H1 (cell line): ENCODE data around the gene IAPP. TPM values are rescaled to one million over a fixed set of nuclear protein-coding genes. Genes with fewer than 3 reads are reported as not detected.

Experiments used
- CTCF ChIA-PET: fragments of 300-600 bp; sonication (Branson Sonifier 250); formaldehyde crosslinking; loops from one replicate; lab custom pipeline; 2021; ENCODE audit not compliant: partially characterized antibody; lab: Charles Lee
- POLR2A ChIA-PET: fragments of 300-600 bp; sonication (Branson Sonifier 250); formaldehyde crosslinking; loops from one replicate; lab custom pipeline; 2021; ENCODE audit warnings: inconsistent platforms; ENCODE audit not compliant: partially characterized antibody; lab: Charles Lee
- DNase-seq, 2 experiments: peaks; one replicate each; pipeline versions ENCODE4 v3.0.0 to v3.0.0-alpha.2; 2010 to 2022; ENCODE audit warnings: low spot score in 2 of 2, low read depth in 1 of 2, mixed read lengths in 1 of 2
- FAIRE-seq: peaks from 2 replicates; lab custom pipeline; 2011; peaks lifted over from hg19 to GRCh38; lab: Jason Lieb, UNC
- H2AFZ ChIP-seq: 2 replicates; pipeline ENCODE4 v1.8.1; 2012; ENCODE audit warnings: low read length, inconsistent platforms
- H2AK5ac ChIP-seq: 2 replicates; pipeline ENCODE4 v1.6.1; 2013; ENCODE audit warnings: low read depth, low read length
- H2BK120ac ChIP-seq: replicated peaks from 2 replicates; pipeline ENCODE3; 2013; ENCODE audit warnings: low read depth, low read length, inconsistent platforms
- H2BK12ac ChIP-seq: 2 replicates; pipeline ENCODE4 v1.6.1; 2013; ENCODE audit warnings: low read depth, low read length
- H2BK15ac ChIP-seq: 2 replicates; pipeline ENCODE4 v1.6.1; 2013; ENCODE audit warnings: low read length
- H2BK20ac ChIP-seq: 2 replicates; pipeline ENCODE4 v1.6.1; 2013; ENCODE audit warnings: low read length
- H2BK5ac ChIP-seq: 2 replicates; pipeline ENCODE4 v1.6.1; 2013; ENCODE audit warnings: low read depth, low read length
- H3K14ac ChIP-seq: 2 replicates; pipeline ENCODE4 v1.6.1; 2013; ENCODE audit warnings: inconsistent platforms; ENCODE audit not compliant: insufficient read length
- H3K18ac ChIP-seq: 2 replicates; pipeline ENCODE4 v1.6.1; 2013; ENCODE audit warnings: low read length; ENCODE audit errors: extremely low read depth
- H3K23ac ChIP-seq: 2 replicates; pipeline ENCODE4 v1.6.1; 2013; ENCODE audit warnings: inconsistent platforms; ENCODE audit not compliant: insufficient read length
- H3K23me2 ChIP-seq: 2 replicates; pipeline ENCODE4 v1.6.1; 2013; ENCODE audit warnings: low read depth, low read length
- H3K27ac ChIP-seq: 2 replicates; pipeline ENCODE4 v1.6.1; 2011; ENCODE audit warnings: low read depth, low read length, inconsistent platforms
- H3K27me3 ChIP-seq, 4 experiments: replicated peaks in 1 of 4; 1 replicate in 1 of 4; 2 replicates in 3 of 4; pipeline versions ENCODE4 v1.6.1 to v1.8.1; 2011 to 2013; ENCODE audit warnings: low read length in 3 of 4, mild to moderate bottlenecking in 3 of 4, inconsistent platforms in 2 of 4, mixed read lengths in 2 of 4, moderate library complexity in 1 of 4; ENCODE audit not compliant: control insufficient read depth in 3 of 4, insufficient read depth in 3 of 4; ENCODE audit errors: extremely low read depth in 1 of 4
- H3K36me3 ChIP-seq, 4 experiments: 2 replicates each; pipeline versions ENCODE4 v1.6.1 to v1.8.1; 2011 to 2013; ENCODE audit warnings: mild to moderate bottlenecking in 4 of 4, low read length in 3 of 4, moderate library complexity in 2 of 4, control low read depth in 1 of 4, inconsistent platforms in 1 of 4; ENCODE audit not compliant: insufficient read depth in 4 of 4, control insufficient read depth in 2 of 4
- H3K4ac ChIP-seq: replicated peaks from 2 replicates; pipeline ENCODE3; 2013; ENCODE audit warnings: low read length, low read depth, mixed read lengths, inconsistent platforms; ENCODE audit not compliant: insufficient read length
- H3K4me1 ChIP-seq, 4 experiments: replicated peaks in 1 of 4; 1 replicate in 1 of 4; 2 replicates in 3 of 4; pipeline versions ENCODE4 v1.6.1 to v1.8.1; 2011 to 2013; ENCODE audit warnings: low read length in 3 of 4, inconsistent platforms in 2 of 4, mixed read lengths in 1 of 4; ENCODE audit not compliant: insufficient read depth in 4 of 4, control insufficient read depth in 3 of 4
- H3K4me2 ChIP-seq, 2 experiments: 2 replicates each; pipeline versions ENCODE4 v1.6.1 to v1.8.1; 2011 to 2013; ENCODE audit warnings: low read depth in 2 of 2, low read length in 2 of 2, control low read depth in 1 of 2, inconsistent platforms in 1 of 2, mild to moderate bottlenecking in 1 of 2; ENCODE audit not compliant: insufficient read depth in 1 of 2
- H3K4me3 ChIP-seq, 4 experiments: fragments of 200-600, 300-600 bp in 1 of 4; sonication (generic), shearing (Covaris generic), sonication (Bioruptor Twin) in 1 of 4; 2 replicates each; pipeline versions ENCODE4 v1.5.1 to v1.8.1; 2011 to 2016; ENCODE audit warnings: low read length in 4 of 4, low read depth in 3 of 4, control low read depth in 2 of 4, inconsistent platforms in 2 of 4, mild to moderate bottlenecking in 2 of 4, mixed read lengths in 1 of 4, moderate library complexity in 1 of 4; ENCODE audit not compliant: insufficient read depth in 2 of 4; ENCODE audit errors: extremely low read depth in 1 of 4
- H3K56ac ChIP-seq: replicated peaks from 2 replicates; pipeline ENCODE3; 2013; ENCODE audit warnings: low read depth, mild to moderate bottlenecking, mixed read lengths, low read length, inconsistent platforms; ENCODE audit not compliant: insufficient read length
- H3K79me1 ChIP-seq: 2 replicates; pipeline ENCODE4 v1.6.1; 2013; ENCODE audit warnings: low read depth, low read length, control low read depth
- H3K79me2 ChIP-seq, 2 experiments: 2 replicates each; pipeline versions ENCODE4 v1.6.1 to v1.8.1; 2012 to 2013; ENCODE audit warnings: low read length in 2 of 2, mild to moderate bottlenecking in 2 of 2, inconsistent platforms in 1 of 2; ENCODE audit not compliant: insufficient read depth in 2 of 2, control insufficient read depth in 1 of 2
- H3K9ac ChIP-seq, 4 experiments: replicated peaks in 1 of 4; 1 replicate in 1 of 4; 2 replicates in 3 of 4; pipeline versions ENCODE4 v1.6.1 to v1.8.1; 2011 to 2013; ENCODE audit warnings: low read depth in 3 of 4, low read length in 3 of 4, control low read depth in 2 of 4, mild to moderate bottlenecking in 2 of 4, moderate library complexity in 2 of 4, inconsistent platforms in 1 of 4; ENCODE audit errors: extremely low read depth in 1 of 4
- H3K9me3 ChIP-seq, 2 experiments: 2 replicates each; pipeline versions ENCODE4 v1.6.1 to v1.8.1; 2012 to 2013; ENCODE audit warnings: mild to moderate bottlenecking in 2 of 2, moderate library complexity in 2 of 2, control low read depth in 1 of 2, inconsistent platforms in 1 of 2, low read depth in 1 of 2, low read length in 1 of 2, mixed read lengths in 1 of 2; ENCODE audit not compliant: insufficient read depth in 2 of 2
- H4K20me1 ChIP-seq, 2 experiments: replicated peaks in 1 of 2; 2 replicates each; pipeline versions ENCODE3 to v1.8.1; 2011 to 2013; ENCODE audit warnings: inconsistent platforms in 2 of 2, low read length in 2 of 2, mild to moderate bottlenecking in 1 of 2; ENCODE audit not compliant: insufficient read depth in 2 of 2, control insufficient read depth in 1 of 2
- H4K5ac ChIP-seq: 2 replicates; pipeline ENCODE4 v1.6.1; 2013; ENCODE audit warnings: low read length, low read depth, mixed read lengths, inconsistent platforms; ENCODE audit not compliant: insufficient read length
- H4K8ac ChIP-seq: 2 replicates; pipeline ENCODE4 v1.8.0; 2013; ENCODE audit warnings: mild to moderate bottlenecking, moderate library complexity, low read length, inconsistent platforms; ENCODE audit not compliant: insufficient read depth; ENCODE audit errors: extremely low read depth
- H4K91ac ChIP-seq: replicated peaks from 2 replicates; pipeline ENCODE3; 2013; ENCODE audit warnings: low read length, mixed read lengths, inconsistent platforms; ENCODE audit not compliant: insufficient read length
- HDAC2 ChIP-seq, 2 experiments: fragments of 300-600 bp in 1 of 2; sonication (generic) in 1 of 2; IDR thresholded peaks; 2 replicates each; pipeline ENCODE4 v1.6.1; 2011 to 2012; ENCODE audit warnings: low read depth in 2 of 2, low read length in 2 of 2, mild to moderate bottlenecking in 2 of 2, moderate library complexity in 2 of 2, borderline replicate concordance in 1 of 2, inconsistent platforms in 1 of 2
- SP1 ChIP-seq: IDR thresholded peaks from 2 replicates; pipeline ENCODE4 v1.6.1; 2011; ENCODE audit warnings: low read depth, low read length
- SRF ChIP-seq: IDR thresholded peaks from 2 replicates; pipeline ENCODE4 v1.6.1; 2011; ENCODE audit warnings: mild to moderate bottlenecking, low read depth, low read length, moderate library complexity
- TAF7 ChIP-seq: optimal IDR thresholded peaks from 2 replicates; pipeline ENCODE3; 2011; ENCODE audit warnings: low read depth, mild to moderate bottlenecking, inconsistent platforms, low read length, moderate library complexity, borderline replicate concordance
- YY1 ChIP-seq: IDR thresholded peaks from 2 replicates; pipeline ENCODE4 v1.6.1; 2011; ENCODE audit warnings: low read depth, mild to moderate bottlenecking, low read length
- WGBS, 2 experiments: shearing (Covaris generic) in 1 of 2; methylation state at CpG; one replicate each; pipeline versions ENCODE4 v1.1.6 to v1.1.7; 2013 to 2015; ENCODE audit warnings: low lambda C conversion rate in 2 of 2, mixed read lengths in 2 of 2, inconsistent platforms in 1 of 2, low coverage in 1 of 2, missing lambda C conversion rate in 1 of 2; ENCODE audit not compliant: insufficient replicate concordance in 2 of 2, insufficient coverage in 1 of 2, insufficient read length in 1 of 2; ENCODE audit errors: extremely low coverage in 1 of 2, missing lambda C conversion rate in 1 of 2; 5-methylcytosine and 5-hydroxymethylcytosine counted together
- long read RNA-seq, 2 experiments: library from RNA in 1 of 2; library from capped mRNA in 1 of 2; stranded (forward); transcript quantifications; one replicate each; pipeline ENCODE4 v2.0.0, GENCODE V29; 2021; ENCODE audit warnings: inconsistent platforms in 1 of 2
- polyA minus RNA-seq, 3 experiments: library from RNA; depleted of rRNA, polyadenylated mRNA; stranded (reverse); fragments of >200 nt; gene quantifications; 1 replicate in 2 of 3; 2 replicates in 1 of 3; pipeline ENCODE4 v1.2.3, GENCODE V29; 2011
- polyA plus RNA-seq, 7 experiments: library from polyadenylated mRNA; depleted of rRNA in 3 of 7; stranded (reverse) in 5 of 7; unstranded in 2 of 7; fragments of >200 nt in 5 of 7; fragments of 200-250 nt in 2 of 7; gene quantifications; 1 replicate in 5 of 7; 2 replicates in 1 of 7; 4 replicates in 1 of 7; pipeline versions ENCODE4 v1.2.1 to v1.2.3, GENCODE V29; 2011 to 2013; ENCODE audit warnings: missing spikeins in 2 of 7, mixed read lengths in 2 of 7
- total RNA-seq: library from RNA; stranded (reverse); fragmentation: NEBNext Ultra II Directional; extraction: Animal tissue kit (Norgen Biotek cat#: 25700); gene quantifications from 2 replicates; pipeline ENCODE4 v1.2.1, GENCODE V29; 2021
- TF ChIP-seq, protein P1 (sequence below), 3 experiments: IDR thresholded peaks; 1 replicate in 2 of 3; 2 replicates in 1 of 3; pipeline versions ENCODE4 v1.5.1 to v1.6.1; 2011; ENCODE audit warnings: low read length in 3 of 3, mild to moderate bottlenecking in 3 of 3, inconsistent platforms in 2 of 3, low read depth in 1 of 3, moderate library complexity in 1 of 3; ENCODE audit not compliant: insufficient read depth in 1 of 3; ENCODE audit errors: control extremely low read depth in 1 of 3
- TF ChIP-seq, protein P2 (sequence below): IDR thresholded peaks from 2 replicates; pipeline ENCODE4 v1.6.1; 2012; ENCODE audit warnings: inconsistent platforms

The IAPP gene
- total RNA-seq (not detected in 2 replicates), polyA plus RNA-seq (2011; rRNA removed) (not detected in 2 replicates), polyA minus RNA-seq (2011; rRNA and poly(A)+ RNA removed) (2.6 TPM in 1 of 2 replicates, not detected in the other)
- polyA plus RNA-seq (2011; cell fraction: cytosol; rRNA removed) = 0.10 TPM
- polyA plus RNA-seq (2011; cell fraction: nucleus; rRNA removed) = not detected
- polyA plus RNA-seq (2012, experiment 1 of 2) = not detected in 4 replicates
- polyA plus RNA-seq (2012, experiment 2 of 2) = not detected
- 0.10 TPM for polyA plus RNA-seq (2013, experiment 1 of 2)
- polyA plus RNA-seq (2013, experiment 2 of 2) = 0.02 TPM
- not detected for polyA minus RNA-seq (2011; cell fraction: cytosol; rRNA and poly(A)+ RNA removed)
- polyA minus RNA-seq (2011; cell fraction: nucleus; rRNA and poly(A)+ RNA removed) = not detected
- long read RNA-seq, experiment 1 = 0 reads
- long read RNA-seq, experiment 2 = 0 reads

DNA sequence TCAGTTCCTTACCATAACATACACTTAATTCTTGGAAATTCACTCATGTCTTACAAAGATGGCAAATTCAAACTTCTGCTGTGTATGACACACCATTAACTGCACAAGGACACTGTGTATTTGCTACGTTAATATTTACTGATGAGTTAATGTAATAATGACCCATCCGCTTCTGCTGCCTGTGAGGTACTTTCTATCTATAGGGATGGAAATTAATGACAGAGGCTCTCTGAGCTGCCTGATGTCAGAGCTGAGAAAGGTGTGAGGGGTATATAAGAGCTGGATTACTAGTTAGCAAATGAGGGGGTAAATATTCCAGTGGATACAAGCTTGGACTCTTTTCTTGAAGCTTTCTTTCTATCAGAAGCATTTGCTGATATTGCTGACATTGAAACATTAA is at the start of gene IAPP:
Gene IAPP, plus strand, starts transcription at position 301 of the 400 bp plus-strand sequence. CDS start 450 bp downstream, outside the sequence.
- H3K4me3 ChIP-seq = no peak within 1 kb of the TSS
- no peak within 1 kb of the TSS for H2AFZ ChIP-seq
- H3K27me3 ChIP-seq = no peaks in the 10 kb centered on the region
- no peak within 1 kb of the TSS for H4K8ac ChIP-seq
- no peaks in the 10 kb centered on the region for H3K79me1 ChIP-seq
- ChIA-PET CTCF (interaction anchor here (0.6 to 1.5 kb wide), 3 partner anchors 13 to 691 kb away, joined by 3 to 6 read pairs (median 3); no protein-coding TSS in a partner anchor), POLR2A (no interaction called here)
- H3K9ac ChIP-seq = no peak within 1 kb of the TSS; a peak in 1 of 7 replicates
- H4K20me1 ChIP-seq = no peaks in the 10 kb centered on the region
- WGBS, 2 experiments = 83% methylated on average over 2 of the region's 2 CpGs; no CpG with 5 or more reads in 1 of the 2 experiments
- H2BK20ac ChIP-seq = no peak within 1 kb of the TSS
- no peak within 1 kb of the TSS for H2AK5ac ChIP-seq
- 0 out of 7 replicates have a peak, but pooled peaks cover 0 to 2% (median 0%) of the 10 kb centered on the region in 4 experiments for H3K4me1 ChIP-seq
- no peak within 1 kb of the TSS for H3K4me2 ChIP-seq
- no peak within 1 kb of the TSS for H4K91ac ChIP-seq
- no peaks in the 10 kb centered on the region for H3K79me2 ChIP-seq
- no peak within 1 kb of the TSS for H3K14ac ChIP-seq
- H3K9me3 ChIP-seq = no peaks in the 10 kb centered on the region
- no peak within 1 kb of the TSS for H2BK15ac ChIP-seq
- H3K23ac ChIP-seq = no peak within 1 kb of the TSS
- TF ChIP-seq YY1 (no peak), TAF7 (no peak), SP1 (no peak), SRF (no peak), HDAC2 (IDR thresholded peaks at IDR 0.05; ENCODE audit: borderline replicate concordance in 1 of 2, low read depth in 2 of 2, low read length in 2 of 2) (no peak)
- TF ChIP-seq, protein P1, sequence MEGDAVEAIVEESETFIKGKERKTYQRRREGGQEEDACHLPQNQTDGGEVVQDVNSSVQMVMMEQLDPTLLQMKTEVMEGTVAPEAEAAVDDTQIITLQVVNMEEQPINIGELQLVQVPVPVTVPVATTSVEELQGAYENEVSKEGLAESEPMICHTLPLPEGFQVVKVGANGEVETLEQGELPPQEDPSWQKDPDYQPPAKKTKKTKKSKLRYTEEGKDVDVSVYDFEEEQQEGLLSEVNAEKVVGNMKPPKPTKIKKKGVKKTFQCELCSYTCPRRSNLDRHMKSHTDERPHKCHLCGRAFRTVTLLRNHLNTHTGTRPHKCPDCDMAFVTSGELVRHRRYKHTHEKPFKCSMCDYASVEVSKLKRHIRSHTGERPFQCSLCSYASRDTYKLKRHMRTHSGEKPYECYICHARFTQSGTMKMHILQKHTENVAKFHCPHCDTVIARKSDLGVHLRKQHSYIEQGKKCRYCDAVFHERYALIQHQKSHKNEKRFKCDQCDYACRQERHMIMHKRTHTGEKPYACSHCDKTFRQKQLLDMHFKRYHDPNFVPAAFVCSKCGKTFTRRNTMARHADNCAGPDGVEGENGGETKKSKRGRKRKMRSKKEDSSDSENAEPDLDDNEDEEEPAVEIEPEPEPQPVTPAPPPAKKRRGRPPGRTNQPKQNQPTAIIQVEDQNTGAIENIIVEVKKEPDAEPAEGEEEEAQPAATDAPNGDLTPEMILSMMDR (IDR thresholded peaks at IDR 0.05; ENCODE audit: control extremely low read depth in 1 of 3, insufficient read depth in 1 of 3, low read depth in 1 of 3, low read length in 3 of 3) = no peak
- TF ChIP-seq, protein P2, sequence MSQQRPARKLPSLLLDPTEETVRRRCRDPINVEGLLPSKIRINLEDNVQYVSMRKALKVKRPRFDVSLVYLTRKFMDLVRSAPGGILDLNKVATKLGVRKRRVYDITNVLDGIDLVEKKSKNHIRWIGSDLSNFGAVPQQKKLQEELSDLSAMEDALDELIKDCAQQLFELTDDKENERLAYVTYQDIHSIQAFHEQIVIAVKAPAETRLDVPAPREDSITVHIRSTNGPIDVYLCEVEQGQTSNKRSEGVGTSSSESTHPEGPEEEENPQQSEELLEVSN = no peak
- H3K27ac ChIP-seq = no peak within 1 kb of the TSS
- no peak within 1 kb of the TSS for H2BK12ac ChIP-seq
- FAIRE-seq = no peak
- no peak within 1 kb of the TSS for H3K56ac ChIP-seq
- no peak within 1 kb of the TSS for H2BK5ac ChIP-seq
- no peaks in the 10 kb centered on the region for H3K36me3 ChIP-seq
- H3K4ac ChIP-seq = no peak within 1 kb of the TSS
- H2BK120ac ChIP-seq = no peak within 1 kb of the TSS
- no peak for DNase-seq
- no peak within 1 kb of the TSS for H3K18ac ChIP-seq
- no peaks in the 10 kb centered on the region for H3K23me2 ChIP-seq
- no peak within 1 kb of the TSS for H4K5ac ChIP-seq
